Neural cell (in vitro differentiated cells): ENCODE measurements around the gene SUSD4.

ENCODE experiments used
- EP300 ChIP-seq: fragments of 450-650 bp; conservative IDR thresholded peaks from 2 replicates; pipeline ENCODE4 v1.6.1; 2014; ENCODE audit warnings: antibody characterized with exemption, mild to moderate bottlenecking, moderate library complexity; ENCODE audit not compliant: poor library complexity, severe bottlenecking
- EZH2 ChIP-seq: fragments of 200-600, 300-800 bp; shearing (Covaris generic), sonication (generic); IDR thresholded peaks from 2 replicates; pipeline ENCODE4 v1.6.1; 2014; ENCODE audit warnings: antibody characterized with exemption, low read length, borderline replicate concordance, mild to moderate bottlenecking; ENCODE audit not compliant: insufficient read depth, poor library complexity, severe bottlenecking
- MXI1 ChIP-seq: fragments of 450-650 bp; conservative IDR thresholded peaks from 2 replicates; pipeline ENCODE4 v1.6.1; 2014; ENCODE audit warnings: antibody characterized with exemption, mild to moderate bottlenecking; ENCODE audit not compliant: poor library complexity, severe bottlenecking
- POLR2AphosphoS5 ChIP-seq: IDR thresholded peaks from 2 replicates; pipeline ENCODE4 v1.6.1; 2012
- RAD21 ChIP-seq: fragments of 450-650 bp; conservative IDR thresholded peaks from 2 replicates; pipeline ENCODE4 v1.6.1; 2014; ENCODE audit warnings: antibody characterized with exemption, mild to moderate bottlenecking, moderate library complexity
- SMC3 ChIP-seq: fragments of 450-650 bp; conservative IDR thresholded peaks from 2 replicates; pipeline ENCODE4 v1.6.1; 2014; ENCODE audit warnings: antibody characterized with exemption, mild to moderate bottlenecking, moderate library complexity; ENCODE audit not compliant: poor library complexity
- TAF1 ChIP-seq: IDR thresholded peaks from 2 replicates; pipeline ENCODE4 v1.6.1; 2012; ENCODE audit warnings: low read depth
- TF ChIP-seq, protein P1 (sequence below): fragments of 450-650 bp; IDR thresholded peaks from 2 replicates; pipeline ENCODE4 v1.5.1; 2014; ENCODE audit warnings: antibody characterized with exemption, mild to moderate bottlenecking, moderate library complexity; ENCODE audit not compliant: poor library complexity, severe bottlenecking
- TF ChIP-seq, protein P2 (sequence below): IDR thresholded peaks from 2 replicates; pipeline ENCODE4 v1.6.1; 2012; ENCODE audit warnings: borderline replicate concordance

DNA sequence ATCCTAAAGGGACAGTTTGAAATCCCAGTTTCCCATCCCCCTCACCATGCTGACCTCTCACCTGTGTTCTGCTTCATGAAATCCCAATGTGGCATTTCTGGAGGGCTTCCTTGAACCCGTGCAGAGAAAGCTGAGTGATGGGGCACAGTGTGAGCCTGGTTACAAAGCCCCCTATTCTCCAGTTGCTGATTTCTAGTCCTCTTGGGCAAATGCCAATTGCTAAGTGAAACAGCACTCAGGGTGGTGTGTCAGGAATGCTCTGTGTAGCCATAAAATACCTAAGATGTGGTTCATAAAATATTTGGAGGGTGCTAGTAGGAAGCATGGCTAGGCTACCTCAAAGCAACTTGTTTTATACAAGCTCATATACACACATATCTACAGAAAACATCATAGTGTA is 32.0 kb downstream of the SUSD4 start:
- TF ChIP-seq, protein P1, sequence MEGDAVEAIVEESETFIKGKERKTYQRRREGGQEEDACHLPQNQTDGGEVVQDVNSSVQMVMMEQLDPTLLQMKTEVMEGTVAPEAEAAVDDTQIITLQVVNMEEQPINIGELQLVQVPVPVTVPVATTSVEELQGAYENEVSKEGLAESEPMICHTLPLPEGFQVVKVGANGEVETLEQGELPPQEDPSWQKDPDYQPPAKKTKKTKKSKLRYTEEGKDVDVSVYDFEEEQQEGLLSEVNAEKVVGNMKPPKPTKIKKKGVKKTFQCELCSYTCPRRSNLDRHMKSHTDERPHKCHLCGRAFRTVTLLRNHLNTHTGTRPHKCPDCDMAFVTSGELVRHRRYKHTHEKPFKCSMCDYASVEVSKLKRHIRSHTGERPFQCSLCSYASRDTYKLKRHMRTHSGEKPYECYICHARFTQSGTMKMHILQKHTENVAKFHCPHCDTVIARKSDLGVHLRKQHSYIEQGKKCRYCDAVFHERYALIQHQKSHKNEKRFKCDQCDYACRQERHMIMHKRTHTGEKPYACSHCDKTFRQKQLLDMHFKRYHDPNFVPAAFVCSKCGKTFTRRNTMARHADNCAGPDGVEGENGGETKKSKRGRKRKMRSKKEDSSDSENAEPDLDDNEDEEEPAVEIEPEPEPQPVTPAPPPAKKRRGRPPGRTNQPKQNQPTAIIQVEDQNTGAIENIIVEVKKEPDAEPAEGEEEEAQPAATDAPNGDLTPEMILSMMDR = no peak
- TF ChIP-seq RAD21 (no peak), EP300 (no peak), POLR2AphosphoS5 (no peak), TAF1 (no peak), MXI1 (no peak), EZH2 (no peak), SMC3 (no peak)
- TF ChIP-seq, protein P2, sequence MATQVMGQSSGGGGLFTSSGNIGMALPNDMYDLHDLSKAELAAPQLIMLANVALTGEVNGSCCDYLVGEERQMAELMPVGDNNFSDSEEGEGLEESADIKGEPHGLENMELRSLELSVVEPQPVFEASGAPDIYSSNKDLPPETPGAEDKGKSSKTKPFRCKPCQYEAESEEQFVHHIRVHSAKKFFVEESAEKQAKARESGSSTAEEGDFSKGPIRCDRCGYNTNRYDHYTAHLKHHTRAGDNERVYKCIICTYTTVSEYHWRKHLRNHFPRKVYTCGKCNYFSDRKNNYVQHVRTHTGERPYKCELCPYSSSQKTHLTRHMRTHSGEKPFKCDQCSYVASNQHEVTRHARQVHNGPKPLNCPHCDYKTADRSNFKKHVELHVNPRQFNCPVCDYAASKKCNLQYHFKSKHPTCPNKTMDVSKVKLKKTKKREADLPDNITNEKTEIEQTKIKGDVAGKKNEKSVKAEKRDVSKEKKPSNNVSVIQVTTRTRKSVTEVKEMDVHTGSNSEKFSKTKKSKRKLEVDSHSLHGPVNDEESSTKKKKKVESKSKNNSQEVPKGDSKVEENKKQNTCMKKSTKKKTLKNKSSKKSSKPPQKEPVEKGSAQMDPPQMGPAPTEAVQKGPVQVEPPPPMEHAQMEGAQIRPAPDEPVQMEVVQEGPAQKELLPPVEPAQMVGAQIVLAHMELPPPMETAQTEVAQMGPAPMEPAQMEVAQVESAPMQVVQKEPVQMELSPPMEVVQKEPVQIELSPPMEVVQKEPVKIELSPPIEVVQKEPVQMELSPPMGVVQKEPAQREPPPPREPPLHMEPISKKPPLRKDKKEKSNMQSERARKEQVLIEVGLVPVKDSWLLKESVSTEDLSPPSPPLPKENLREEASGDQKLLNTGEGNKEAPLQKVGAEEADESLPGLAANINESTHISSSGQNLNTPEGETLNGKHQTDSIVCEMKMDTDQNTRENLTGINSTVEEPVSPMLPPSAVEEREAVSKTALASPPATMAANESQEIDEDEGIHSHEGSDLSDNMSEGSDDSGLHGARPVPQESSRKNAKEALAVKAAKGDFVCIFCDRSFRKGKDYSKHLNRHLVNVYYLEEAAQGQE = no peak
